HepG2 (cell line): ENCODE measurements around the gene ELF1. TPM values are rescaled to one million over a fixed set of nuclear protein-coding genes. Genes with fewer than 3 reads are reported as not detected.
A peak's percentile ranks its signal among the peaks of the same experiment; 100 is the strongest.

Experiments used
- ATAC-seq: fragments of 200-7000 bp; cut with Tn5 transposase; 3 replicates; pipeline ENCODE4 v1.9.1; 2020; ENCODE audit warnings: mild to moderate bottlenecking, moderate library complexity
- BruUV-seq: library from RNA; stranded (reverse); fragments of 400-500 nt; replicated peaks from 2 replicates; lab custom pipeline; 2021; lab: Mats Ljungman, UMichigan
- CTCF ChIA-PET: fragments of 300-600 bp; formaldehyde crosslinking; extraction: SDS; loops from one replicate; lab custom pipeline; 2021; ENCODE audit warnings: low total read pairs, inconsistent platforms, low intra/inter-chr PET ratio; lab: Yijun Ruan, JAX
- POLR2A ChIA-PET: fragments of 350-600 bp; sonication (Branson Sonifier 250); formaldehyde crosslinking; loops from one replicate; lab custom pipeline; 2020; ENCODE audit warnings: antibody characterized with exemption, inconsistent platforms; lab: Yijun Ruan, JAX
- DNase-seq: peaks from one replicate; pipeline ENCODE4 v3.0.0-alpha.2; 2015; ENCODE audit warnings: low spot score
- FAIRE-seq: peaks from 3 replicates; lab custom pipeline; 2011; peaks lifted over from hg19 to GRCh38; lab: Jason Lieb, UNC
- H2AFZ ChIP-seq: one replicate; pipeline ENCODE4 v1.6.1; 2011; ENCODE audit warnings: low read length, inconsistent platforms
- H3K27ac ChIP-seq: fragments of 300-600 bp; 3 replicates; pipeline ENCODE4 v1.8.0; 2011; ENCODE audit warnings: mixed run types, mild to moderate bottlenecking, mixed read lengths, low read length, inconsistent platforms; ENCODE audit not compliant: insufficient read depth; ENCODE audit errors: extremely low read length
- H3K27me3 ChIP-seq, 2 experiments: fragments of 200-600 bp in 1 of 2; 2 replicates in 1 of 2; 3 replicates in 1 of 2; pipeline versions ENCODE4 v1.6.0 to v1.8.0; 2011; ENCODE audit warnings: low read length in 2 of 2, mild to moderate bottlenecking in 2 of 2, moderate library complexity in 2 of 2, inconsistent platforms in 1 of 2; ENCODE audit not compliant: insufficient read depth in 2 of 2, control insufficient read depth in 1 of 2
- H3K36me3 ChIP-seq, 2 experiments: fragments of 200-600 bp in 1 of 2; replicated peaks in 1 of 2; 2 replicates in 1 of 2; 3 replicates in 1 of 2; pipeline versions ENCODE4 v1.5.1 to v1.8.0; 2011; ENCODE audit warnings: low read length in 2 of 2, inconsistent platforms in 1 of 2; ENCODE audit not compliant: insufficient read depth in 2 of 2, control insufficient read depth in 1 of 2
- H3K4me1 ChIP-seq: 2 replicates; pipeline ENCODE4 v1.5.1; 2012; ENCODE audit warnings: low read length, inconsistent platforms; ENCODE audit not compliant: insufficient read depth
- H3K4me2 ChIP-seq: 2 replicates; pipeline ENCODE4 v1.6.0; 2011; ENCODE audit warnings: low read depth, low read length, inconsistent platforms
- H3K4me3 ChIP-seq, 3 experiments: fragments of 200-600 bp in 1 of 3; sonication (generic), shearing (Covaris generic) in 1 of 3; replicated peaks in 1 of 3; 2 replicates each; pipeline ENCODE4 v1.5.1; 2011 to 2016; ENCODE audit warnings: low read length in 3 of 3, inconsistent platforms in 2 of 3, low read depth in 2 of 3, mild to moderate bottlenecking in 2 of 3, control low read depth in 1 of 3, mixed read lengths in 1 of 3; ENCODE audit not compliant: insufficient read depth in 1 of 3
- H3K79me2 ChIP-seq: one replicate; pipeline ENCODE4 v1.6.1; 2011; ENCODE audit warnings: low read length, inconsistent platforms; ENCODE audit not compliant: insufficient read depth
- H3K9ac ChIP-seq: 2 replicates; pipeline ENCODE4 v1.6.0; 2011; ENCODE audit warnings: mild to moderate bottlenecking, low read depth, low read length, inconsistent platforms; ENCODE audit not compliant: insufficient read depth
- H3K9me3 ChIP-seq: 2 replicates; pipeline ENCODE4 v1.5.1; 2012; ENCODE audit warnings: mild to moderate bottlenecking, low read length
- H4K20me1 ChIP-seq: 2 replicates; pipeline ENCODE4 v1.6.0; 2011; ENCODE audit warnings: inconsistent platforms, mild to moderate bottlenecking, low read length, moderate library complexity; ENCODE audit not compliant: insufficient read depth
- ATF5 ChIP-seq: sonication (generic); formaldehyde crosslinking; IDR thresholded peaks from 2 replicates; pipeline ENCODE4 v1.4.0; 2020; ENCODE audit warnings: mild to moderate bottlenecking, low read depth, missing genetic modification reagents
- CENPX ChIP-seq: sonication (generic); formaldehyde crosslinking; IDR thresholded peaks from 2 replicates; pipeline ENCODE4 v1.9.0; 2021; ENCODE audit warnings: mild to moderate bottlenecking, missing genetic modification reagents, moderate library complexity
- NFAT5 ChIP-seq: sonication (generic); formaldehyde crosslinking; IDR thresholded peaks from 2 replicates; pipeline ENCODE4 v1.4.0; 2020; ENCODE audit warnings: missing genetic modification reagents
- ZBTB2 ChIP-seq: sonication (generic); formaldehyde crosslinking; IDR thresholded peaks from 2 replicates; pipeline ENCODE4 v1.8.0; 2022; ENCODE audit warnings: low read depth, missing genetic modification reagents
- ZBTB3 ChIP-seq: sonication (generic); formaldehyde crosslinking; IDR thresholded peaks from 2 replicates; pipeline ENCODE4 v1.4.0; 2020; ENCODE audit warnings: low read depth, mild to moderate bottlenecking, moderate library complexity, missing genetic modification reagents, borderline replicate concordance
- ZNF17 ChIP-seq: sonication (generic); formaldehyde crosslinking; IDR thresholded peaks from 2 replicates; pipeline ENCODE4 v1.5.0; 2020; ENCODE audit warnings: mild to moderate bottlenecking, missing genetic modification reagents
- ZNF3 ChIP-seq: IDR thresholded peaks from 2 replicates; pipeline ENCODE4 v1.7.0; 2017; ENCODE audit warnings: inconsistent platforms
- ZNF577 ChIP-seq: sonication (generic); formaldehyde crosslinking; IDR thresholded peaks from 2 replicates; pipeline ENCODE4 v1.4.0; 2020; ENCODE audit warnings: mild to moderate bottlenecking, low read depth, missing genetic modification reagents, borderline replicate concordance
- ZNF883 ChIP-seq: sonication (generic); formaldehyde crosslinking; IDR thresholded peaks from 2 replicates; pipeline ENCODE4 v1.5.1; 2020; ENCODE audit warnings: mild to moderate bottlenecking, missing genetic modification reagents; ENCODE audit errors: not compliant biosample characterization
- WGBS: methylation state at CpG from one replicate; pipeline ENCODE4 v1.1.6; 2017; ENCODE audit warnings: low lambda C conversion rate; 5-methylcytosine and 5-hydroxymethylcytosine counted together
- in situ Hi-C: cut with HindIII; loops from 2 replicates; pipeline ENCODE4 v1.10.0; 2017; ENCODE audit warnings: low pct_unique_long_range_greater_than_20kb; ENCODE audit not compliant: extremely low pct_ligation_motif_present
- intact Hi-C: fragments of 100-400 bp; cut with micrococcal nuclease; formaldehyde crosslinking; loops from one replicate; pipeline ENCODE4 v1.10.0; 2022; ENCODE audit not compliant: unreplicated experiment
- polyA plus RNA-seq, 8 experiments: library from polyadenylated mRNA; depleted of rRNA in 3 of 8; stranded (reverse) in 7 of 8; unstranded in 1 of 8; fragments of >200 nt; fragmentation: Illumina TruSeq in 4 of 8; extraction: Trizol in 4 of 8; gene quantifications; 2 replicates each; pipeline versions ENCODE4 v1.2.1 to v1.2.3, GENCODE V29; 2011 to 2016; ENCODE audit warnings: low read depth in 4 of 8, missing spikeins in 1 of 8, mixed read lengths in 1 of 8; ENCODE audit not compliant: insufficient read depth in 1 of 8
- total RNA-seq, 5 experiments: library from RNA; depleted of rRNA; stranded (reverse); fragments of >200 nt; fragmentation: Illumina TruSeq; extraction: Trizol; gene quantifications; 2 replicates each; pipeline ENCODE4 v1.2.3, GENCODE V29; 2016; ENCODE audit warnings: low read depth in 1 of 5

ELF1 gene
- total and polyA plus RNA-seq, 2 of the 13 experiments (the other 11 are each of a cell fraction or from before 2014, with no cell fraction given) = 24.6 to 71.5 TPM

- DNase-seq (no peak), FAIRE-seq (no peak), ATAC-seq (no peak)
- in situ Hi-C loops = no loop called here
- no peaks in the 10 kb centered on the region for H3K36me3 ChIP-seq
- ChIA-PET POLR2A (interaction anchor here (1.4 kb wide), 1 partner anchor 13 kb away, joined by 6 read pairs; the partner anchor contains the start of gene ELF1), CTCF (no interaction called here)
- H3K4me1 ChIP-seq = peaks cover 96% of the 10 kb centered on the region
- no peaks in the 10 kb centered on the region for H3K9me3 ChIP-seq
- intact Hi-C loops = loop anchor here (10.0 kb wide), 1 partner anchor 112 kb away; no protein-coding TSS in a partner anchor
- peak overlapping the region; percentile 33 for H3K4me2 ChIP-seq
- no peak overlapping the region for H3K9ac ChIP-seq
- no peak overlapping the region for H3K4me3 ChIP-seq
- H3K27ac ChIP-seq = peak overlapping the region; percentile 45
- H4K20me1 ChIP-seq = no peaks in the 10 kb centered on the region
- no peaks in the 10 kb centered on the region for H3K27me3 ChIP-seq
- peaks cover 98% of the 10 kb centered on the region for H3K79me2 ChIP-seq
- no TSS peak for BruUV-seq
- WGBS = 83% methylated on average over 3 of the region's 3 CpGs
- TF ChIP-seq ZNF883 (CRISPR knock-in tag) (no peak), ATF5 (CRISPR knock-in tag) (no peak), ZNF17 (no peak), ZNF3 (no peak), ZBTB3 (CRISPR knock-in tag) (no peak), CENPX (CRISPR knock-in tag) (no peak), NFAT5 (CRISPR knock-in tag) (no peak), ZNF577 (CRISPR knock-in tag) (no peak), ZBTB2 (CRISPR knock-in tag) (no peak)
- H2AFZ ChIP-seq = no peak overlapping the region
These were observed 12.8 kb downstream of the ELF1 start for GRCh38 chr13:41006306-41006705.
